Retinal pigment epithelial cell (primary cell): ENCODE data around the gene EPHB2.
A peak's percentile ranks its signal among the peaks of the same experiment; 100 is the strongest.

ENCODE experiments used
- DNase-seq: peaks from one replicate; pipeline ENCODE4 v3.0.0-alpha.2; 2010; ENCODE audit warnings: low read depth
- H3K4me3 ChIP-seq: 2 replicates; pipeline ENCODE4 v1.5.1; 2011; ENCODE audit warnings: mild to moderate bottlenecking, low read length, control low read depth, moderate library complexity
- TF ChIP-seq, protein P1 (sequence below): conservative IDR thresholded peaks from 2 replicates; pipeline ENCODE4 v1.5.1; 2011; ENCODE audit warnings: low read depth, low read length, control low read depth, inconsistent platforms

EPHB2 gene

GRCh38 chr1:22737374-22738068 lies 26.9 kb downstream of the EPHB2 start:
- TF ChIP-seq, protein P1, sequence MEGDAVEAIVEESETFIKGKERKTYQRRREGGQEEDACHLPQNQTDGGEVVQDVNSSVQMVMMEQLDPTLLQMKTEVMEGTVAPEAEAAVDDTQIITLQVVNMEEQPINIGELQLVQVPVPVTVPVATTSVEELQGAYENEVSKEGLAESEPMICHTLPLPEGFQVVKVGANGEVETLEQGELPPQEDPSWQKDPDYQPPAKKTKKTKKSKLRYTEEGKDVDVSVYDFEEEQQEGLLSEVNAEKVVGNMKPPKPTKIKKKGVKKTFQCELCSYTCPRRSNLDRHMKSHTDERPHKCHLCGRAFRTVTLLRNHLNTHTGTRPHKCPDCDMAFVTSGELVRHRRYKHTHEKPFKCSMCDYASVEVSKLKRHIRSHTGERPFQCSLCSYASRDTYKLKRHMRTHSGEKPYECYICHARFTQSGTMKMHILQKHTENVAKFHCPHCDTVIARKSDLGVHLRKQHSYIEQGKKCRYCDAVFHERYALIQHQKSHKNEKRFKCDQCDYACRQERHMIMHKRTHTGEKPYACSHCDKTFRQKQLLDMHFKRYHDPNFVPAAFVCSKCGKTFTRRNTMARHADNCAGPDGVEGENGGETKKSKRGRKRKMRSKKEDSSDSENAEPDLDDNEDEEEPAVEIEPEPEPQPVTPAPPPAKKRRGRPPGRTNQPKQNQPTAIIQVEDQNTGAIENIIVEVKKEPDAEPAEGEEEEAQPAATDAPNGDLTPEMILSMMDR = no peak
- H3K4me3 ChIP-seq = no peak overlapping the region
- DNase-seq = no peak

GRCh38 chr1:22738069-22738435 lies 27.4 kb downstream of the EPHB2 start:
- H3K4me3 ChIP-seq = no peak overlapping the region
- DNase-seq = no peak
- TF ChIP-seq, protein P1 = no peak

DNA sequence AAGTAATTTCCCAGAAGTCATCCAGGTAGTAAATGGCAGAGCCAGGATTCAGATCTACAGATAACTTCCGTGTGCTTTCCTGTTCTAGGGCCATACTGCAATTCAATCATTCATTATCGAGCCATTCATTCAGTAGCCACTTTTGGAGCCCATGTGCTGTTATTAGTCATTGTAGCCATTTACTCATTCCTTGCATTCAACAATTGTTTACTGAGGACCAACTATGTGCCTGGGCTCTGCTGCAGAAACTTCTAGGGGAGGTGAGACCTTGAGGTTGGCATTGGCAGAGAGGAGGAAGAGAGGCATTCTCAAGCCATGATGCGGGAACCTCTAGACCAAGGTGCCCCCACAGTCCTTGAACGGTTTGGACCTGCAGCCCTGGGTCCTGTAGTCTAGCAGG lies 27.9 kb downstream of the EPHB2 start:
- TF ChIP-seq, protein P1 = no peak
- no peak for DNase-seq
- H3K4me3 ChIP-seq = no peak overlapping the region

DNA sequence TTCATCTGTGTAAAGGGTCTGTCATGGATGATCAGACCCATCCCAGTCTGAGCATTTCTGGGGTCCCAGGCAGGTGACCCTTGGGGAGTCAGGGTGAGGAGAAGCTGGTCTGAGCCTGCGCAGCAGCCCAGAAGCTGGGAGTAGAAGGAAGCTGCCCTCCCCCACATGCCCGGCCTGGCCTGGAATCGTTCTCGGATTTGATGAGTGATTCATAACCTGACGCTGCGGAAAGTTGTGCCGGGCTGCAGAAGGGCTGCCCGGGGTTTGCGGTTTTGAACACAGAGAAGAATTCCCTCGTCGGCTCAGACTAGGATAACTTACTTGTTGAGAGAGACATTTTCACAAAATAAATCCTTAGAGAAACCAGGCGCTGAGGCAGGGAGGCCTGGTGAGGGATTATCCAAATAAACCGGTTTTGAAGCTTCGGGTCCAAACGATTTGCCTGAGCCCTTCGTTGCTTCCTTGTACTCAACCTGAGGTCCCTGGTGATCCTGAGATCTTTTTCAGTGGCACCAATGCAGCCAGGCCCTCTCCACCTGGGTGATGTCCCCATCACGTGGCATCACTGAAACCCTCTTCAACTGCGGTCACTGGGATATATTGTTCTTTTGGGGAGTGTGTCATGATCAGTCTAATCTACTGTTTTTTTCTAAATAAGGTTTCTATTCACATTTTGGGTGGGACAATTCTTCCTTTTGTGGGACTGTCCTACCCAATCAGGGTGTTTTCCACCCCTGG lies 29.2 kb downstream of the EPHB2 start:
- no peak overlapping the region for H3K4me3 ChIP-seq
- DNase-seq = peak; percentile 92
- TF ChIP-seq, protein P1 = no peak

DNA sequence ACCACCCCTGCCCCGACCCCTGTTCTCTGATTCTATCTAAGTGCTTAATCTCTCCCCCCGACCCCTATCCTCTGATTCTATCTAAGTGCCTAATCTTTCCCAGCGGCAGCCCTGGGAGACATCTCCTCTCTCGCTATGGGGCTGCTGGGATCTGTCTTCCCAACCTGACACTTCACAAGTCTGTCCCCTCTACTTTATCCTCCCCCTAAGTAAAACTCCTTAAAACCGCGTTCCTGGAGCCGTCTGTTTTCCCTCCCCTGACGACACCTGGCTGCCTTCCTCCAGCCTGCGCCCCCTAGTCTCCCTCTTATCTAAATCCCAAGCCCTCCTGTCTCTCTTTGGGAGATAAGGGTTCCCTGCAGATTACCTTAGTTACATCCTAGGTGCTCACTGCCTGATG lies 30.5 kb downstream of the EPHB2 start:
- no peak for DNase-seq

GRCh38 chr1:22745669-22746585 lies 35.3 kb downstream of the EPHB2 start:
- no peak for DNase-seq
- no peak overlapping the region for H3K4me3 ChIP-seq
- TF ChIP-seq, protein P1 = no peak

More for the DNA sequence above, 30.5 kb downstream of the EPHB2 start:
- TF ChIP-seq, protein P1 = no peak
- no peak overlapping the region for H3K4me3 ChIP-seq
